GM12878 (cell line): ENCODE results near the gene RTP3. TPM values are rescaled to one million over a fixed set of nuclear protein-coding genes. Genes with fewer than 3 reads are reported as not detected.

Experiments used
- TCF12 ChIP-seq: IDR thresholded peaks from 2 replicates; pipeline ENCODE4 v1.6.1; 2011; ENCODE audit warnings: low read depth, mild to moderate bottlenecking, low read length
- ZBTB33 ChIP-seq: fragments of 450-650 bp; IDR thresholded peaks from 2 replicates; pipeline ENCODE4 v1.6.1; 2017; ENCODE audit warnings: mild to moderate bottlenecking
- ZNF687 ChIP-seq: fragments of 450-650 bp; IDR thresholded peaks from 2 replicates; pipeline ENCODE4 v1.6.1; 2017; ENCODE audit warnings: mild to moderate bottlenecking, moderate library complexity
- polyA plus RNA-seq, 11 experiments: library from polyadenylated mRNA; depleted of rRNA in 4 of 11; unstranded in 6 of 11; stranded (reverse) in 5 of 11; fragments of >200 nt; fragmentation: Nextera tagmentation in 4 of 11; fragmentation: Illumina TruSeq in 1 of 11; extraction: Ambion mirVana in 4 of 11; extraction: Trizol in 1 of 11; gene quantifications; 1 replicate in 1 of 11; 2 replicates in 10 of 11; pipeline versions ENCODE4 v1.2.1 to v1.2.3, GENCODE V29; 2011 to 2016; ENCODE audit warnings: inconsistent platforms in 2 of 11, missing spikeins in 2 of 11, low read depth in 1 of 11
- total RNA-seq, 4 experiments: library from RNA; depleted of rRNA in 3 of 4; stranded (reverse); fragments of >200 nt in 3 of 4; fragmentation: Illumina TruSeq in 1 of 4; extraction: Trizol in 1 of 4; gene quantifications; 2 replicates each; pipeline versions ENCODE4 v1.2.1 to v1.2.3, GENCODE V29; 2013 to 2021

RTP3 gene
- total and polyA plus RNA-seq, 10 of the 15 experiments (the other 5 are each of a cell fraction or from before 2014, with no cell fraction given), result 0.06 TPM; not detected in 9

GRCh38 chr3:46549989-46550388, 52.2 kb downstream of the RTP3 start (continued):
- TF ChIP-seq ZNF687 (no peak), ZBTB33 (no peak), TCF12 (no peak)

Other genes starting within 250 kb of the RTP3 start
Only the 7 nearest of the 9 such genes appear.
- gene CCR2, start 143.9 kb upstream of the RTP3 start, total RNA-seq (2014; rRNA removed), result 3.6 and 4.4 TPM in 2 replicates
- gene CCR2, start 143.9 kb upstream of the RTP3 start, total RNA-seq (2014; rRNA removed; fragmentation: Illumina TruSeq; extraction: Trizol), result 4.3 and 4.4 TPM in 2 replicates
- gene CCR2, start 143.9 kb upstream of the RTP3 start, total RNA-seq (2021), result 2.5 and 3.5 TPM in 2 replicates
- not detected in 2 replicates for gene CCR2, start 143.9 kb upstream of the RTP3 start, polyA plus RNA-seq (2011; rRNA removed)
- 3.6 and 4.1 TPM in 2 replicates for gene CCR2, start 143.9 kb upstream of the RTP3 start, polyA plus RNA-seq (2014; fragmentation: Illumina TruSeq; extraction: Trizol)
- gene CCR2, start 143.9 kb upstream of the RTP3 start, polyA plus RNA-seq (2014; fragmentation: Nextera tagmentation; extraction: Ambion mirVana), result 1 to 10 TPM; 2.5 to 4.7 TPM
- 2.1 and 2.7 TPM in 2 replicates for gene CCR2, start 143.9 kb upstream of the RTP3 start, polyA plus RNA-seq (2014; rRNA removed)
- 1 to 10 TPM; 1.9 to 2.7 TPM for gene CCR2, start 143.9 kb upstream of the RTP3 start, polyA plus RNA-seq (2016; fragmentation: Nextera tagmentation; extraction: Ambion mirVana)
- gene CCR5, start 127.0 kb upstream of the RTP3 start, total RNA-seq (2014; rRNA removed), result 0.17 and 0.27 TPM in 2 replicates
- 0.92 and 1.2 TPM in 2 replicates for gene CCR5, start 127.0 kb upstream of the RTP3 start, total RNA-seq (2014; rRNA removed; fragmentation: Illumina TruSeq; extraction: Trizol)
- gene CCR5, start 127.0 kb upstream of the RTP3 start, total RNA-seq (2021), result 1.2 TPM in 2 replicates
- not detected in 2 replicates for gene CCR5, start 127.0 kb upstream of the RTP3 start, polyA plus RNA-seq (2011; rRNA removed)
- 1.6 TPM in 2 replicates for gene CCR5, start 127.0 kb upstream of the RTP3 start, polyA plus RNA-seq (2014; fragmentation: Illumina TruSeq; extraction: Trizol)
- gene CCR5, start 127.0 kb upstream of the RTP3 start, polyA plus RNA-seq (2014; fragmentation: Nextera tagmentation; extraction: Ambion mirVana), result under 1 TPM; 0.21 to 0.51 TPM
- gene CCR5, start 127.0 kb upstream of the RTP3 start, polyA plus RNA-seq (2014; rRNA removed), result 0.94 and 1.2 TPM in 2 replicates
- under 1 TPM; 0.49 to 0.82 TPM for gene CCR5, start 127.0 kb upstream of the RTP3 start, polyA plus RNA-seq (2016; fragmentation: Nextera tagmentation; extraction: Ambion mirVana)
- gene CCRL2, start 90.7 kb upstream of the RTP3 start, total RNA-seq (2014; rRNA removed), result 2.1 and 2.3 TPM in 2 replicates
- 1.8 and 2.2 TPM in 2 replicates for gene CCRL2, start 90.7 kb upstream of the RTP3 start, total RNA-seq (2014; rRNA removed; fragmentation: Illumina TruSeq; extraction: Trizol)
- 1.6 and 2.1 TPM in 2 replicates for gene CCRL2, start 90.7 kb upstream of the RTP3 start, total RNA-seq (2021)
- 0.04 TPM in 1 of 2 replicates, not detected in the other for gene CCRL2, start 90.7 kb upstream of the RTP3 start, polyA plus RNA-seq (2011; rRNA removed)
- gene CCRL2, start 90.7 kb upstream of the RTP3 start, polyA plus RNA-seq (2014; fragmentation: Illumina TruSeq; extraction: Trizol), result 1.7 and 2.1 TPM in 2 replicates
- 1 to 10 TPM; 1.5 to 2.2 TPM for gene CCRL2, start 90.7 kb upstream of the RTP3 start, polyA plus RNA-seq (2014; fragmentation: Nextera tagmentation; extraction: Ambion mirVana)
- gene CCRL2, start 90.7 kb upstream of the RTP3 start, polyA plus RNA-seq (2014; rRNA removed), result 1.6 and 2.5 TPM in 2 replicates
- gene CCRL2, start 90.7 kb upstream of the RTP3 start, polyA plus RNA-seq (2016; fragmentation: Nextera tagmentation; extraction: Ambion mirVana), result 1 to 10 TPM; 1.2 to 1.7 TPM
- 0.44 TPM in 1 of 2 replicates, not detected in the other for gene LTF, start 33.1 kb upstream of the RTP3 start, total RNA-seq (2014; rRNA removed)
- gene LTF, start 33.1 kb upstream of the RTP3 start, total RNA-seq (2014; rRNA removed; fragmentation: Illumina TruSeq; extraction: Trizol), result not detected in 2 replicates
- gene LTF, start 33.1 kb upstream of the RTP3 start, total RNA-seq (2021), result 0.31 TPM in 1 of 2 replicates, not detected in the other
- gene LTF, start 33.1 kb upstream of the RTP3 start, polyA plus RNA-seq (2011; rRNA removed), result not detected in 2 replicates
- gene LTF, start 33.1 kb upstream of the RTP3 start, polyA plus RNA-seq (2014; fragmentation: Illumina TruSeq; extraction: Trizol), result 0.03 TPM in 1 of 2 replicates, not detected in the other
- gene LTF, start 33.1 kb upstream of the RTP3 start, polyA plus RNA-seq (2014; fragmentation: Nextera tagmentation; extraction: Ambion mirVana), result not detected
- not detected in 2 replicates for gene LTF, start 33.1 kb upstream of the RTP3 start, polyA plus RNA-seq (2014; rRNA removed)
- not detected for gene LTF, start 33.1 kb upstream of the RTP3 start, polyA plus RNA-seq (2016; fragmentation: Nextera tagmentation; extraction: Ambion mirVana)
- not detected in 2 replicates for gene LRRC2, start 68.3 kb downstream of the RTP3 start, total RNA-seq (2014; rRNA removed)
- gene LRRC2, start 68.3 kb downstream of the RTP3 start, total RNA-seq (2014; rRNA removed; fragmentation: Illumina TruSeq; extraction: Trizol), result not detected in 2 replicates
- not detected in 2 replicates for gene LRRC2, start 68.3 kb downstream of the RTP3 start, total RNA-seq (2021)
- gene LRRC2, start 68.3 kb downstream of the RTP3 start, polyA plus RNA-seq (2011; rRNA removed), result not detected in 2 replicates
- gene LRRC2, start 68.3 kb downstream of the RTP3 start, polyA plus RNA-seq (2014; fragmentation: Illumina TruSeq; extraction: Trizol), result not detected in 2 replicates
- gene LRRC2, start 68.3 kb downstream of the RTP3 start, polyA plus RNA-seq (2014; fragmentation: Nextera tagmentation; extraction: Ambion mirVana), result not detected
- gene LRRC2, start 68.3 kb downstream of the RTP3 start, polyA plus RNA-seq (2014; rRNA removed), result not detected in 2 replicates
- gene LRRC2, start 68.3 kb downstream of the RTP3 start, polyA plus RNA-seq (2016; fragmentation: Nextera tagmentation; extraction: Ambion mirVana), result not detected
- gene FAM240A, start 114.5 kb downstream of the RTP3 start, total RNA-seq (2014; rRNA removed), result not detected in 2 replicates
- not detected in 2 replicates for gene FAM240A, start 114.5 kb downstream of the RTP3 start, total RNA-seq (2014; rRNA removed; fragmentation: Illumina TruSeq; extraction: Trizol)
- not detected in 2 replicates for gene FAM240A, start 114.5 kb downstream of the RTP3 start, total RNA-seq (2021)
- not detected in 2 replicates for gene FAM240A, start 114.5 kb downstream of the RTP3 start, polyA plus RNA-seq (2011; rRNA removed)
- gene FAM240A, start 114.5 kb downstream of the RTP3 start, polyA plus RNA-seq (2014; fragmentation: Illumina TruSeq; extraction: Trizol), result not detected in 2 replicates
- gene FAM240A, start 114.5 kb downstream of the RTP3 start, polyA plus RNA-seq (2014; fragmentation: Nextera tagmentation; extraction: Ambion mirVana), result not detected
- gene FAM240A, start 114.5 kb downstream of the RTP3 start, polyA plus RNA-seq (2014; rRNA removed), result not detected in 2 replicates
- gene FAM240A, start 114.5 kb downstream of the RTP3 start, polyA plus RNA-seq (2016; fragmentation: Nextera tagmentation; extraction: Ambion mirVana), result not detected
- gene ALS2CL, start 195.7 kb downstream of the RTP3 start, total RNA-seq (2014; rRNA removed), result not detected in 2 replicates
- not detected in 2 replicates for gene ALS2CL, start 195.7 kb downstream of the RTP3 start, total RNA-seq (2014; rRNA removed; fragmentation: Illumina TruSeq; extraction: Trizol)
- gene ALS2CL, start 195.7 kb downstream of the RTP3 start, total RNA-seq (2021), result 0.05 and 0.19 TPM in 2 replicates
- gene ALS2CL, start 195.7 kb downstream of the RTP3 start, polyA plus RNA-seq (2011; rRNA removed), result 0.01 TPM in 1 of 2 replicates, not detected in the other
- gene ALS2CL, start 195.7 kb downstream of the RTP3 start, polyA plus RNA-seq (2014; fragmentation: Illumina TruSeq; extraction: Trizol), result not detected in 2 replicates
- gene ALS2CL, start 195.7 kb downstream of the RTP3 start, polyA plus RNA-seq (2014; fragmentation: Nextera tagmentation; extraction: Ambion mirVana), result not detected
- not detected in 2 replicates for gene ALS2CL, start 195.7 kb downstream of the RTP3 start, polyA plus RNA-seq (2014; rRNA removed)
- not detected for gene ALS2CL, start 195.7 kb downstream of the RTP3 start, polyA plus RNA-seq (2016; fragmentation: Nextera tagmentation; extraction: Ambion mirVana)